TTC549 (cell line): Measurements from ENCODE around the gene SUSD3.

Experiments used
- FAIRE-seq: peaks from 2 replicates; lab custom pipeline; 2012; peaks lifted over from hg19 to GRCh38; lab: Jason Lieb, UNC

SUSD3 gene

GRCh38 chr9:93126151-93126781 lies 67.8 kb downstream of the SUSD3 start:
- no peak for FAIRE-seq

- no peak for FAIRE-seq
Measured at GRCh38 chr9:93126825-93127368, 68.4 kb downstream of the SUSD3 start.

- FAIRE-seq = no peak
Measured at GRCh38 chr9:93127395-93127911, 69.0 kb downstream of the SUSD3 start.

- no peak for FAIRE-seq
Measured at GRCh38 chr9:93128011-93128714, 69.7 kb downstream of the SUSD3 start.

- no peak for FAIRE-seq
Measured at GRCh38 chr9:93128715-93129224, 70.3 kb downstream of the SUSD3 start.

- FAIRE-seq = no peak
Measured at GRCh38 chr9:93129286-93129685, 70.8 kb downstream of the SUSD3 start.

GRCh38 chr9:93129691-93130500 lies 71.4 kb downstream of the SUSD3 start:
- FAIRE-seq = no peak

GRCh38 chr9:93130861-93131481 lies 72.5 kb downstream of the SUSD3 start:
- no peak for FAIRE-seq

- no peak for FAIRE-seq
Measured at GRCh38 chr9:93131599-93132286, 73.2 kb downstream of the SUSD3 start.

GRCh38 chr9:93132287-93132927 lies 73.9 kb downstream of the SUSD3 start:
- FAIRE-seq = no peak

- no peak for FAIRE-seq
Measured at GRCh38 chr9:93132946-93133680, 74.6 kb downstream of the SUSD3 start.

- no peak for FAIRE-seq
Measured at GRCh38 chr9:93133681-93134014, 75.1 kb downstream of the SUSD3 start.

GRCh38 chr9:93134015-93134739 lies 75.7 kb downstream of the SUSD3 start, which contains the start of gene NINJ1:
NINJ1 (minus strand) TSS chr9:93134251; CDS start chr9:93134217, 34 bp downstream.
- FAIRE-seq = no peak
